ENCODE measurements around the gene SIGLEC1.

SIGLEC1 gene

DNA sequence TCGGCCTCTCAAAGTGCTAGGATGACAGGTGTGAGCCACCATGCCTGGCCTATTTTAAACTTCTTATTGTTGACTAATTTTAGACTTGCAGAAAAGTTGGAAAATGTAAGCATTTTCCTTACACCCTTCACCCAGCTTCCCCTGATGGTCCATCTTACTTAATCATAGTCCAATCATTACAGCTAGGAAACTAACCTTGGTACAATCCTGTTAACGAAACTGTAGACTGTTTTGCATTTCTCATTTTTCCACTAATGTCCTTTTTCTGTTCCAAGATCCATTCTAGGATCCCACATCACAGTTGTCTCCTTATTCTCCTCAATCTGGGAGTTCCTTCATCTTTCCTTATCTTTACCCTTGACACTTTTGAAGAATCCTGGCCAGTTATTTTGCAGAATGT is 48.5 kb downstream of the SIGLEC1 start:
- TF ChIP-seq, protein P1, sequence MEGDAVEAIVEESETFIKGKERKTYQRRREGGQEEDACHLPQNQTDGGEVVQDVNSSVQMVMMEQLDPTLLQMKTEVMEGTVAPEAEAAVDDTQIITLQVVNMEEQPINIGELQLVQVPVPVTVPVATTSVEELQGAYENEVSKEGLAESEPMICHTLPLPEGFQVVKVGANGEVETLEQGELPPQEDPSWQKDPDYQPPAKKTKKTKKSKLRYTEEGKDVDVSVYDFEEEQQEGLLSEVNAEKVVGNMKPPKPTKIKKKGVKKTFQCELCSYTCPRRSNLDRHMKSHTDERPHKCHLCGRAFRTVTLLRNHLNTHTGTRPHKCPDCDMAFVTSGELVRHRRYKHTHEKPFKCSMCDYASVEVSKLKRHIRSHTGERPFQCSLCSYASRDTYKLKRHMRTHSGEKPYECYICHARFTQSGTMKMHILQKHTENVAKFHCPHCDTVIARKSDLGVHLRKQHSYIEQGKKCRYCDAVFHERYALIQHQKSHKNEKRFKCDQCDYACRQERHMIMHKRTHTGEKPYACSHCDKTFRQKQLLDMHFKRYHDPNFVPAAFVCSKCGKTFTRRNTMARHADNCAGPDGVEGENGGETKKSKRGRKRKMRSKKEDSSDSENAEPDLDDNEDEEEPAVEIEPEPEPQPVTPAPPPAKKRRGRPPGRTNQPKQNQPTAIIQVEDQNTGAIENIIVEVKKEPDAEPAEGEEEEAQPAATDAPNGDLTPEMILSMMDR (IDR thresholded peaks at IDR 0.05; ENCODE audit: insufficient read depth, low read length, missing control alignments): no peak
- CTCF ChIA-PET: interaction anchor here (1.4 kb wide), 1 partner anchor 47 kb away, joined by 3 read pairs; no protein-coding TSS in a partner anchor
- POLR2A ChIA-PET: no interaction called here
- DNase-seq (ENCODE audit: low read depth, low spot score): no peak
- H3K4me3 ChIP-seq (ENCODE audit: low read depth, low read length): no peak overlapping the region

DNA sequence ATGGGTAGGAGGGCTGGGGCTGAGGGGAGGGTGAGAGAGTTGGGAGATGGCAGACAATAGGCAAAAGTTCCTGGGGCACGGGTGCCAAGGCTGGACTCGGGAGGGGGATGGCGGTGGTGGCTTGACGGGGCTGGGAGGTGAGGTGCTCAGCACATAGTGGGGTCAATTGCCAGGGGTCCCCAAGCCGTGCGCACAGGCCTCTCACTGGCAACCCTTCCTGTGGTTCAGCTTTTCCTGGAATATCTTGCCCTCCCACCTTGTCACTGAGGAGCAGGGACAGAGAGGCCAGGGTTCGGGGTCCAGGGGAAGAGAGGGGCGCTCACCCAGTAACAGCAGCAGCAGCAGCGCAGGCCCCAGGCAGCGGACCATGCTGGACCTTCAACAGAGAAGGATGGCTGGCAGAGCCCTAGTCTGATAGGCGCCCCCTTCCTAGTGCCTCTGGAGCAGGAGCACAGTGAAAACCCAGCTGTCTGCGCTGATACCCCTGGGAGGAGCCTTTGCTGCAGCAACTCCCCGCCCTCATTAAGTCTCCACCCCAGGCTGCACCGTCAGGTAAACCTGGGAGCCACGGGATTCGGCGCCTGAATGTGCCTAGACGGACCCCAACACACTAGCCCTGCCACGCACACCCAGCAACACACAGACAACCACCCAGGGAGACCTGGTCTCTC is 49.2 kb downstream of the SIGLEC1 start, which contains the start of gene GFRA4:
Gene GFRA4, minus strand, starts transcription at position 369 of the 671 bp plus-strand sequence. Its CDS starts 0 bp downstream, at position 369.
- POLR2A ChIA-PET: no interaction called here

More for the DNA sequence above, 49.2 kb downstream of the SIGLEC1 start, which contains the start of gene GFRA4:
- no peak within 1 kb of the TSS for H3K4me3 ChIP-seq (ENCODE audit: low read depth, low read length)
- TF ChIP-seq, protein P1 (IDR thresholded peaks at IDR 0.05; ENCODE audit: insufficient read depth, low read length, missing control alignments): no peak
- DNase-seq (ENCODE audit: low read depth, low spot score): no peak
- CTCF ChIA-PET: interaction anchor here (1.4 kb wide), 1 partner anchor 48 kb away, joined by 3 read pairs; no protein-coding TSS in a partner anchor

All from AG04449 (cell line).